Endothelial cell of coronary artery (primary cell): ENCODE measurements around the gene LHPP. TPM values are rescaled to one million over a fixed set of nuclear protein-coding genes. Genes with fewer than 3 reads are reported as not detected.

Source experiments
- total RNA-seq: library from RNA; depleted of rRNA; stranded (reverse); fragments of >200 nt; gene quantifications from 2 replicates; pipeline ENCODE4 v1.2.3, GENCODE V29; 2014

Gene LHPP
- total RNA-seq = 5.6 and 5.8 TPM in 2 replicates

DNA sequence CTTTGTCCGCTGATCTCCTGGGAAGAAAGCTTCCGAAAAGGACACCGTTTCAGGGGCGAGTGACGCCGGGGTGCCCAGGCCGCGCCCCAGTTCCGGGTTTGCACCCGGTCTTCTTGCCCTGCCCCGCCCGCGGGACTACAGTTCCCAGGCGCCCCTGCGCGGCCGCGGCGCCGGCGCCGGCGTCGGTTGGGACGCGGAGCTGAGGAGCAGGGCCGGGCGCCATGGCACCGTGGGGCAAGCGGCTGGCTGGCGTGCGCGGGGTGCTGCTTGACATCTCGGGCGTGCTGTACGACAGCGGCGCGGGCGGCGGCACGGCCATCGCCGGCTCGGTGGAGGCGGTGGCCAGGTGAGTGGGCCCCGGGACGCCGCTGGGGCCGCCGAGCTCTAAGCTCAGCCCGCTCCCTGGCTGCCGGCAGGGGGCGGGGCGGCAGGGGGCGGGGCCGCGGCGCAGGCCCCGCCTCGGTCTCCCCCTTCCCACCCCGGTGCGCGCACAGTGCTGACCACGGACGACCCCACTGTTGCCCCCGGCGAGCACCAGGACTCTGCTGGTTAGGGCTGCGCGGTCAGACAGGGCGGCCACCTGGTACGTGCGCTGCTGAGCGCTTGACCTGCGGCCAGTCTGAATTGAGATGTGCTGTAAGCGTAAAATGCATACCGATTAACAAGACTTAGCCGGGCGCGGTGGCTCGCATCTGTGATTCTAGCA is at the start of gene LHPP:
Gene LHPP (plus strand): TSS at position 182 of the 706 bp plus-strand sequence. CDS start 40 bp downstream, at position 222.

GRCh38 chr10:124418726-124419501 is 42.7 kb upstream of the LHPP start, which contains the start of gene OAT:
OAT (minus strand) TSS chr10:124418923; CDS start chr10:124412171, 6,752 bp downstream.

GRCh38 chr10:124450012-124450782 is 11.4 kb upstream of the LHPP start, which contains the start of gene NKX1-2:
NKX1-2 (minus strand) TSS chr10:124450035; CDS start chr10:124449943, 92 bp downstream.

Other genes starting within 250 kb of the LHPP start
- 124 and 143 TPM in 2 replicates for gene OAT, start 42.9 kb upstream of the LHPP start, total RNA-seq
- gene NKX1-2, start 11.8 kb upstream of the LHPP start, total RNA-seq = not detected in 2 replicates